Epidermal melanocyte (primary cell): ENCODE measurements around the gene UNKL.
"Not testable (repeated sequence)": the region's sequence is repeated elsewhere in the genome, so short reads cannot be mapped to it uniquely, and the experiment has no call there.

Source experiments
- DNase-seq: peaks from one replicate; pipeline ENCODE4 v3.0.0; 2011; ENCODE audit warnings: low spot score; ENCODE audit not compliant: insufficient read length

UNKL gene

DNA sequence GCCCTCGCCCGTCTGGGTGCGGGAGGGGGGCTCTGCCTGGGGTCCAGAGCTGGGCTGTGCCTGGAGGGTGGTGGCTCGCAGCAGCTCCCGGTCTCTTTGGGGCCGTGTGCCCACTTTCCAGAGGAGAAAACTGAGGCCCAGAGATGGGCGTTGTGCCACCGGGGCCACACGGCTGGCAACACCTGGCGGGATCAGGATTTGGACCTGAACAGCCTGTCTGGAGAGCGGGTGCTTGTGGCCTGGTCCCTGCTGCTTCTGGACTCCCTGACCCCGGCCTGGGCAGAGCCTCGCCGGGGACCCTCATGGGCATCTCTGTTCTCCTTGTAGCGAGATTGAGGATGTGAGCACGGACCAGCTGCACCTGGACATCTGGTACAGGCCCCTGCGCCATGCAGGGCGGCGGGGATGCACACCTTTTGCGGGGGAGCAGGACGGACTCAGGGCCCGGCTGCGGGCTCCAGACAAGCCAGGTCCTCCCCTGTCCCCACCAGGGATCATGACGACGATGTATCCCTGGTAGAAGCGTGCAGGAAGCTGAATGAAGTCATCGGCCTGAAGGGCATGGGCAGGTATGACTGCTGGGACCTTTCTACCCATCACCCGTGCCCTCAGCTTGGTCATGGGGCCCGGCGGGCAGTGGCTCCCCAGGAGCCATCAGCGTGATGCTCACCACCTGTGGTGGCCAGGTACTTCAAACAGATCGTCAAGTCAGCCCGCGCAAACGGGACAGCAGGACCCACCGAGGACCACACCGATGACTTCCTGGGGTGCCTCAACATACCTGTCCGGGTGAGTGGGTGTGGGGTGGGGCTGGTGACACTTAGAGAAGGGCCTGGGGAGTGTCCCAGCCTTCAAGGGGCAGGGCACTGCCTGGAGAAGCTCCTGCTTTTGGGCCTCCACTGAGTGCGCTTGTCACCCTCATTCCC is 72.7 kb downstream of the UNKL start:
- no peak for DNase-seq

DNA sequence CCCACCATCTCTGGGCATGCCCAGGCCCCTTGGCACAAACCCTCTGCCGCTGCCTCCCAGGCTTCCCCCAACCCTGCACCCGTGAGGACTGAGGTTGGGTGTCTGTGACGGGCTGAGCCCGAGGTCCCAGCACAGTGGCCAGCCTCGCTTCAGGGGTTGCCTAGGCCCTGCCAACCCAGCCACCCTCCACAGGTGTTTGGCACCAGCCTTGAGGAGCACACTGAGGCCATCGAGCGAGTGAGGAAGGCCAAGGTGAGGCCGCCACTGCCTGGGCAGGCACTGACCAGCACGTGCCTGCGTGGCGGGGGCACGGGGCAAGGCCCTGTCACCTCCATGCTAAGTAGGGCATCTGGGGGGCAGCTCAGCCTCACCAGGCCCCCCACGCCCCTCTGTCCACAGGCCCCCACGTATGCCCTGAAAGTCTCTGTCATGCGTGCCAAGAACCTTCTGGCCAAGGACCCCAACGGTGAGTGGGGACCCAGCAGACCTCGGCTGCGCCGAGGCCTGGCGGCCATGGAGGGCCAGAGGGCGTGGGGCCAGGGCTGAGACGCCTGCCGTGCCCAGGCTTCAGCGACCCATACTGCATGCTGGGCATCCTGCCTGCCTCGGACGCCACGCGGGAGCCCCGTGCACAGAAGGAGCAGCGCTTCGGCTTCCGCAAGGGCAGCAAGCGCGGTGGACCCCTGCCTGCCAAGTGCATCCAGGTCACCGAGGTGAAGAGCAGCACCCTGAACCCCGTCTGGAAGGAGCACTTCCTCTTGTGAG is 73.6 kb downstream of the UNKL start:
- no peak for DNase-seq

DNA sequence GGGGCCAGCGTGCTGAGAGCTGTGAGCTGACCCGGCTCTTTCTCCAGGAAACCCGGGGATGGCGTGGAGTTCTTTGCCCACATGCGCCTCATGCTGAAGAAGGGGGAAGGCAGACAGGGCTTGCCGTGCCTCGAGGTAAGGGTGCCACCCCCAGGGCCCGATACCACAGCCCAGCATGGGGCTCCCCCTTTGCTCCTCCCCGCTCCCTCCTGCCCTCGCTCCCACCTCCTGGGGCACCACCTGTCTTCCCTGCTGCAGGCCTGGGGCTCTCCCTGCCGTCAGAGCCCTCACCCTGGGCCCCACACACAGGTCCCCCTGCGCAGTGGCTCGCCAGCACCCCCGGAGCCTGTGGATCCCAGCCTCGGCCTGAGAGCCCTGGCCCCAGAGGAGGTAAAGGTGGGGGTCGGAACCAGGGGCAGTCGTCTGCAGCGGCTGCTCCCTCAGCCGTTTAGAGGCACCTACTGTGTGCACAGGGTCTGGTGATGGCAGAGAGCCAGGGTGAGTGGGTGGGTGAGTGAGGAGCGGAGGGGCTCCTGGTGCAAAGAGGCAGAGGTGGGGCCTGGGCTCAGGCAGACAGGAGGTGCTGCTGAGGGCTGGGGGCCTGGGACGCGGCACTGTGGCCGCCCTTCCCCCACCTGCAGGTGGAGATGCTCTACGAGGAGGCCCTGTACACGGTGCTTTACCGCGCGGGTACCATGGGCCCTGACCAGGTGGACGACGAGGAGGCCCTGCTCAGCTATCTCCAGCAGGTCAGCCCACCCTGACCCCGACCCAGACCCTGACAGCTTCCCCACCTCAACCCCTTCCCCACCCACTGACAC is 75.4 kb downstream of the UNKL start:
- DNase-seq = no peak

DNA sequence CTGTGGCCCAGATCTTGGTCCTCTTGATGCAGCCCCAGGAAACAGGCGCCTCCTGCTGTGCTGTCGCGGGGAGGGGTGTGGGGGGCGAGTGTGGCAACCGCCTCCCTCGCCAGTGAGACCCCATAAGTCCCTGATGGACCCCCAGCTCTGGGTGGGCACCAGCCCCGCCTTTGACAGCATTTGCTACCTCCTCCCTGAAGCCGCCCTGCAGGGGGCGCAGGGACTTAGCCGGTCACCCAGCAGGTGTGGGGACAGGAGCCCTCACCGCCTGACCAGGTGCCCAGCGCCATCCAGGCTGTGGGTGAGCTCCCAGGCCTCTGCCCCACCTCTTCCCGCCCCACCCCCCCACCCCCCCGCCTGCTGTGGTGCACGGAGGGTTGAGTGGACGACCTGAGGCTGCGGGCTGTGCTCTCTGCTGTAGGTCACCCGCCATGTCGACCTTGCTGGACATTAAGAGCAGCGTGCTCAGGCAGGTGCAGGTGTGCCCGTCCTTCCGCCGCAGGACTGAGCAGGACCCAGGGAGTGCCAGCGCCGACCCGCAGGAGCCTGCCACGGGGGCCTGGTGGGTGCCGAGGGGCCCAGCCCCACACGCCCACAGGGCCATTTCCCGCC is 76.3 kb downstream of the UNKL start:
- DNase-seq = no peak

GRCh38 chr16:1337486-1337885 is 77.0 kb downstream of the UNKL start:
- no peak for DNase-seq

GRCh38 chr16:1336619-1337018 is 77.9 kb downstream of the UNKL start:
- DNase-seq = no peak

- DNase-seq = no peak
Measured at GRCh38 chr16:1335996-1336395, 78.5 kb downstream of the UNKL start.

DNA sequence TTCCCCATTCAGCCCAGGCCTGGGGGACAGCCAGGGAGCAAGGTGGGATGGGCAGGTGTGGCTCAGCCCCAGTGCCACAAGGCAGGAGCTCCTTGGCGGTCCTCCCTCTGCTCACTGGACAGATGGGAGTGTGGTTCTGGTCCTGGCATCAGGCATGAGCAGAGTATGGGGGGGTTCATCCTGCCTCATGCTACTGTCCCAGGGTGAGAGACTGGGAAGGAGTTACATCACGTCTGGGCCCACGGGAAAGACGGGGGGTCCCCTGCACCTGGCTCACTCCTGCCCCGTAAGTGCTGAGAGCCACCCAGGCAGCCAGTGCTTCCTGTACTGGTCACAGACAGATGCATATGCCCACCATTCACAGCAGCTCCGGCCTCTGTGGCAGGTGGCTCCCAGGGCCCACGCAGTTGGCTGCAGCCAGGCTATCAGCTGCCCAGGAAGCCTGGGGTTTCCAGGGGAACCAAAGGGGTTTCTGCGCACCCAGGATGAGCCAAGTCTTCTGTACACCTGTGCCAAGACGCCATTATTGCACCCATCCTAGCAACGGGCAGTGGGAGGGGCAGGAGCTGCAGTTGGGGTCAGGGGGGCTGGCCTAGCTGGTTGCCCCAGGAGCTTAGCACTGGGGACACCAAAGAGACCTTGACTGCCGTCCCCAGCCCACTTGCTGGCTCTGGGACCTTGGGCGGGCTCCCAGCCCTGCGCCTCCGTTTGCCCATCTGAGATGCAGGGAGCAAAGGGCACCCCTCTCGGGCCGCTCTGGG is 79.1 kb downstream of the UNKL start:
- no peak for DNase-seq

- DNase-seq = no peak
Measured at GRCh38 chr16:1334739-1335138, 79.8 kb downstream of the UNKL start.

- DNase-seq = no peak
Measured at GRCh38 chr16:1333854-1334700, 80.4 kb downstream of the UNKL start.

GRCh38 chr16:1333149-1333812 is 81.2 kb downstream of the UNKL start, which contains the start of gene BAIAP3:
Gene BAIAP3 (plus strand): TSS chr16:1333645. CDS start chr16:1338550, 4,905 bp downstream.
- no peak for DNase-seq

GRCh38 chr16:1332618-1333148 is 81.8 kb downstream of the UNKL start:
- DNase-seq = no peak

GRCh38 chr16:1331712-1332617 is 82.5 kb downstream of the UNKL start:
- DNase-seq = peak; percentile 54

DNA sequence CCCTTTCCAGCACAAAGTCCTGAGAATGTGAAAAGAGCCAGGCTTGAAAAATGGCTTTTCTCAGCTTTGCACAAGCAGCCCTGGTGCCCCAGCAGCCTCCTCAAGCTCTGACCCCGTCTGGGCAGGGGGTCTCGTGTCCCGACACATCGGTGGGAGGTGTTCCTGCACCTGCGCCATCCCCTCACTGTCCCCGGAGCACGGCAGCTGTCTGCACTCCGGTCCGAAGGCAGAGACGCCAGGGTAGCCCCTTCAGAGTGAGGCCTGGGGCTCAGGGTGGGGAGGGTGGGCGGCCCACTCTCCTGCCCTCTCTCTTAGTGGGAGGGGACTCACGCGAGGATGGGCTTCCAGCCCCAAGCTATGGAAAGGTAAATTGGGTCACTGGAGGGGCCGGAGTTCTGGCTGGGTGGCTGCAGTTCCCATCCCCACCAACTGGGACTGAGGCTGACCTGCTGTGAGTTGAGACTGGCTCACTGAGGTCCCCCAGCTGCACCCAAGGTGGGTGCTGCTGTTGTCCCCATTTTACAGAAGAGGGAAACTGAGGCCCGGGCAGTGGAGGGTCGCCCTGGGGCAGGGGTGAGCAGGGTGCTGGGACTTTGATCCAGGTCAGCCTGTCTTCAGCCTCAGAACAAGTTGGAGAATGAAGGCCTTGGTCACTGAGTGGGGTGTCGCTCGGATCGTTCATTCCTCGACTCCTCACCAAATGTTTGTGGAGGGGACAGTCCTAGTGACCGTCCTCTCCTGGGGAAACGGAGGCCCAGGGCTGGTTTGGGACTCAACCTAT is 83.4 kb downstream of the UNKL start:
- DNase-seq = no peak

DNA sequence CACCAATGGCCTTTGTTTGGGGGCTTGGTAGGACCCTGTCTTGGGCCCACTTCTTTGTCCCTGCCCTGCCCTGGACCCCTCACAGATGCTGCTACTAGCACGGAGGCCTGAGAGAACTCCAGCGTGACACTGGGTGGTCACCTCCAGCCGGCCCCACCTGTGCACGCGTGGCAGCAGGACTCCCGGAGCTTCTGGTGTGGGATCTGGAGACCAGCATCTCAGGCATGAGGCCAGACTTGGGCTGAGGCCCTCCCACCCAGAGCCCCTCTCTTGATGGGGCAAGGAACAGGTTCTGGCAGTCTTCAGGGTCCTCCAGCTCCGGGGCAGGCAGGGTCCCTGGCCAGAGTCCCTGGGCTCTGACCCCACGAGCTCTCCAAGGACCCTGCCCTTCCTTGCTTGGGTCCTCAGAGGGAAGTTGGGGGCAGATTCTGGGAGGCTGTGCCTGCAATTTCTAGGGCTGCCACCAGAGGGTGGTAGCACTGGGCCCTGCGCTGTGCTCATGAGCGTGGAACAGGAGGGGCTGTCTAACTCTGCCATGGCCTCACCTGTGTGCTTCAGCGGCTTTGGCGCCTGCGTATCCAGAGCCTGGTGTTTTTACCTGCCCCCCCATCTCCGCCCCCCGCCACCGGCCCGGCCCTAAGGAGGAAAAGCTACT is 84.1 kb downstream of the UNKL start:
- no peak for DNase-seq

DNA sequence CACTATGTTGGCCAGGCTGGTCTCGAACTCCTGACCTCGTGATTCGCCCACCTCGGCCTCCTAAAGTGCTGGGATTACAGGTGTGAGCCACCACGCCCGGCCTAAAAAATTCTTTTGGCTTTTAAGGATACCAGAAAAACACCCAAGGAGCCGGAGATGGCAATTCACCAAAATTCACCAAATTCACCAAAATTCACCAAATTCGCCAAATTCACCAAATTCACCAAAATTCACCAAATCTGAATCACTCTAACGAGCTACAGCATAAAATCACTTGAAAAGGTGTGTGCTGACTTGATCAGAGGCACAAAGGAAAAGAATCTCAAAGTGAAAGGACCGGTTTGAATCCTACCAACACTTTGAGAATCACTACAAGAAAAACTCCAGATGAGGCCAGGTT is 85.5 kb downstream of the UNKL start:
- DNase-seq = not testable (repeated sequence)
